HCT116 (cell line): ENCODE measurements around the gene EFNB2. TPM values are rescaled to one million over a fixed set of nuclear protein-coding genes. Genes with fewer than 3 reads are reported as not detected.

Source experiments
- ATAC-seq: fragments of 200-7000 bp; cut with Tn5 transposase; 2 replicates; pipeline ENCODE4 v1.9.1; 2020; ENCODE audit warnings: mild to moderate bottlenecking, moderate library complexity
- BruUV-seq: library from RNA; stranded (reverse); fragments of 400-500 nt; replicated peaks from 2 replicates; lab custom pipeline; 2021; lab: Mats Ljungman, UMichigan
- CTCF ChIA-PET: fragments of 300-600 bp; sonication (Branson Sonifier 250); formaldehyde crosslinking; loops from one replicate; lab custom pipeline; 2021; ENCODE audit warnings: antibody characterized with exemption; lab: Charles Lee
- POLR2A ChIA-PET: fragments of 300-600, 350-600 bp; sonication (Branson Sonifier 250); formaldehyde crosslinking; loops from one replicate; lab custom pipeline; 2021; ENCODE audit warnings: antibody characterized with exemption; lab: Charles Lee
- RAD21 ChIA-PET, 2 experiments: fragments of 300-600 bp; sonication (Branson Sonifier 250); formaldehyde crosslinking; loops; one replicate each; lab custom pipeline; 2023; ENCODE audit warnings: low total read pairs in 2 of 2; ENCODE audit not compliant: uncharacterized antibody in 2 of 2, unreplicated experiment in 2 of 2, low non-redundant PET in 1 of 2; lab: Charles Lee
- DNase-seq: peaks from one replicate; pipeline ENCODE4 v3.0.0-alpha.2; 2010; ENCODE audit warnings: low read depth, low spot score
- H2AFZ ChIP-seq: fragments of 200-600 bp; shearing (Covaris generic), sonication (generic); 2 replicates; pipeline ENCODE4 v1.6.1; 2017; ENCODE audit warnings: low read depth, mixed run types, mixed read lengths, antibody characterized with exemption, low read length; ENCODE audit not compliant: poor library complexity, severe bottlenecking
- H3K27ac ChIP-seq: 2 replicates; pipeline ENCODE4 v1.5.1; 2012; ENCODE audit warnings: low read depth, low read length
- H3K27me3 ChIP-seq: fragments of 200-600 bp; sonication (generic); 2 replicates; pipeline ENCODE4 v1.6.1; 2016; ENCODE audit warnings: mixed run types, low read length, mixed read lengths; ENCODE audit not compliant: insufficient read depth
- H3K36me3 ChIP-seq, 2 experiments: fragments of 200-500 bp in 1 of 2; fragments of 200-600 bp in 1 of 2; sonication (Bioruptor generic) in 1 of 2; sonication (generic) in 1 of 2; 2 replicates each; pipeline versions ENCODE4 v1.5.1 to v1.6.1; 2014 to 2016; ENCODE audit warnings: low read length in 2 of 2, inconsistent platforms in 1 of 2, mixed read lengths in 1 of 2, mixed run types in 1 of 2; ENCODE audit not compliant: insufficient read depth in 2 of 2, control insufficient read depth in 1 of 2
- H3K4me1 ChIP-seq, 2 experiments: fragments of 200-600 bp in 1 of 2; sonication (generic) in 1 of 2; 2 replicates each; pipeline versions ENCODE4 v1.5.1 to v1.6.1; 2012 to 2017; ENCODE audit warnings: low read length in 2 of 2, inconsistent platforms in 1 of 2, mild to moderate bottlenecking in 1 of 2, mixed read lengths in 1 of 2, mixed run types in 1 of 2, moderate library complexity in 1 of 2; ENCODE audit not compliant: insufficient read depth in 2 of 2, control insufficient read depth in 1 of 2
- H3K4me2 ChIP-seq: fragments of 200-600 bp; sonication (generic); 2 replicates; pipeline ENCODE4 v1.6.1; 2017; ENCODE audit warnings: mixed run types, low read length, mixed read lengths
- H3K4me3 ChIP-seq, 2 experiments: fragments of 200-600 bp in 1 of 2; sonication (generic) in 1 of 2; replicated peaks in 1 of 2; 2 replicates each; pipeline ENCODE4 v1.5.1; 2011 to 2016; ENCODE audit warnings: low read length in 2 of 2, control low read depth in 1 of 2, low read depth in 1 of 2, mild to moderate bottlenecking in 1 of 2, mixed read lengths in 1 of 2, mixed run types in 1 of 2
- H3K79me2 ChIP-seq: fragments of 200-600 bp; sonication (generic); 2 replicates; pipeline ENCODE4 v1.6.1; 2017; ENCODE audit warnings: mild to moderate bottlenecking, mixed run types, low read length, moderate library complexity, mixed read lengths; ENCODE audit not compliant: insufficient read depth
- H3K9ac ChIP-seq: fragments of 200-600 bp; sonication (generic); 2 replicates; pipeline ENCODE4 v1.6.1; 2016; ENCODE audit warnings: low read length, mixed read lengths
- H3K9me2 ChIP-seq: fragments of 200-600 bp; sonication (generic), shearing (Covaris generic); 2 replicates; pipeline ENCODE4 v1.6.1; 2017; ENCODE audit warnings: mixed run types, mild to moderate bottlenecking, moderate library complexity; ENCODE audit not compliant: insufficient read depth
- H3K9me3 ChIP-seq, 2 experiments: fragments of 200-500 bp in 1 of 2; fragments of 200-600 bp in 1 of 2; sonication (Bioruptor generic) in 1 of 2; sonication (generic) in 1 of 2; 2 replicates each; pipeline ENCODE4 v1.6.1; 2014 to 2017; ENCODE audit warnings: low read length in 2 of 2, mixed read lengths in 2 of 2, inconsistent platforms in 1 of 2, low read depth in 1 of 2, mild to moderate bottlenecking in 1 of 2, mixed run types in 1 of 2, moderate library complexity in 1 of 2; ENCODE audit not compliant: control insufficient read depth in 1 of 2, insufficient read depth in 1 of 2
- H4K20me1 ChIP-seq: fragments of 200-600 bp; sonication (generic), shearing (Covaris generic); 2 replicates; pipeline ENCODE4 v1.6.1; 2017; ENCODE audit warnings: mixed run types, mild to moderate bottlenecking, moderate library complexity; ENCODE audit not compliant: insufficient read depth
- CBX3 ChIP-seq: IDR thresholded peaks from 2 replicates; pipeline ENCODE4 v1.6.1; 2012; ENCODE audit warnings: low read depth
- ELF1 ChIP-seq: IDR thresholded peaks from 2 replicates; pipeline ENCODE4 v1.6.1; 2012; ENCODE audit warnings: low read depth, borderline replicate concordance
- FOSL1 ChIP-seq: IDR thresholded peaks from 2 replicates; pipeline ENCODE4 v1.6.1; 2012; ENCODE audit warnings: low read depth
- POLR2AphosphoS5 ChIP-seq: IDR thresholded peaks from 2 replicates; pipeline ENCODE4 v1.6.1; 2011; ENCODE audit warnings: mild to moderate bottlenecking, low read depth, low read length, moderate library complexity
- RAD21 ChIP-seq: IDR thresholded peaks from 2 replicates; pipeline ENCODE4 v1.6.1; 2012; ENCODE audit warnings: low read depth, mild to moderate bottlenecking
- REST ChIP-seq: IDR thresholded peaks from 2 replicates; pipeline ENCODE4 v1.6.1; 2012; ENCODE audit warnings: low read depth
- SIN3A ChIP-seq: IDR thresholded peaks from 2 replicates; pipeline ENCODE4 v1.6.1; 2012; ENCODE audit warnings: low read depth
- ZNF274 ChIP-seq: fragments of 200-500 bp; sonication (Bioruptor generic); IDR thresholded peaks from 2 replicates; pipeline ENCODE4 v1.6.1; 2014; ENCODE audit warnings: mild to moderate bottlenecking, low read depth, low read length, inconsistent platforms
- intact Hi-C: fragments of 100-400 bp; cut with micrococcal nuclease; formaldehyde crosslinking; loops from 2 replicates; pipeline ENCODE4 v1.10.0; 2022
- total RNA-seq: library from RNA; stranded (reverse); gene quantifications from one replicate; pipeline ENCODE4 v1.2.1, GENCODE V29; 2021; ENCODE audit not compliant: unreplicated experiment

EFNB2 gene
- total RNA-seq, 1 experiment from 2014 or later, result 30.9 TPM

- POLR2A ChIA-PET, result no interaction called here
- intact Hi-C loops, result no loop called here
- Histone ChIP-seq H3K9me2 (no peaks in the 10 kb centered on the region), H3K79me2 (peaks cover 33% of the 10 kb centered on the region), H3K9me3 (no peaks in the 10 kb centered on the region), H3K4me3 (no peak overlapping the region), H2AFZ (no peak overlapping the region), H3K9ac (no peak overlapping the region), H4K20me1 (no peaks in the 10 kb centered on the region), H3K36me3 (peaks cover 19 to 24% of the 10 kb centered on the region in 2 experiments; a peak in 3 of 4 replicates), H3K4me1 (no peaks in the 10 kb centered on the region), H3K27me3 (no peaks in the 10 kb centered on the region), H3K27ac (no peak overlapping the region), H3K4me2 (no peak overlapping the region)
- CTCF ChIA-PET, result no interaction called here
- TF ChIP-seq SIN3A (no peak), CBX3 (no peak), ZNF274 (no peak), REST (no peak), ELF1 (no peak), RAD21 (no peak), POLR2AphosphoS5 (no peak), FOSL1 (no peak)
- DNase-seq (no peak), ATAC-seq (no peak)
- BruUV-seq, result no TSS peak
- RAD21 ChIA-PET, result no interaction called here
These were observed 39.1 kb downstream of the EFNB2 start for GRCh38 chr13:106496072-106496997.
